Measurements from ENCODE around the gene FAT2.

DNA sequence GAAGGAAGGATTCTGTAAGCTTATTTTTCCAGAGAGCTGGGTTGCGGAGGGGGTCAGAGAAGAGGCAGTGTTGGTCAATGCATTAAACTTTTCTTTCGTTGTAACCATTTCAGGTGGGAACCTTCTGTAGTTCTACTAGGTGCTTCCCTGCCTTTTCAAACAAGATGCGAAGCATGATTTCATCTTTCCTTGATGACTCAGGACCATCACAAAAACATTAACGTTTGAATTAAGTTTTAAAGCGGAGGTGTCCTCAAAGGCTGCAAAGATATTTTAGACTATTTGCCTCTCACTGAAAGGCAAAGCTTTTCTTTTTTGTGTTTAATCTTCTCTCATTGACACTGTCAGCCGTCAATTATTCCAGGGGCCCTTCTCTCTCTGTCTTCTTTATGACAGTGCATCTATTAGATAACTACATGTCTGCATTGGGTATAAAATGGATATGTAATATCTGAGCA lies 26.3 kb upstream of the FAT2 start:
- TF ChIP-seq, protein P1, sequence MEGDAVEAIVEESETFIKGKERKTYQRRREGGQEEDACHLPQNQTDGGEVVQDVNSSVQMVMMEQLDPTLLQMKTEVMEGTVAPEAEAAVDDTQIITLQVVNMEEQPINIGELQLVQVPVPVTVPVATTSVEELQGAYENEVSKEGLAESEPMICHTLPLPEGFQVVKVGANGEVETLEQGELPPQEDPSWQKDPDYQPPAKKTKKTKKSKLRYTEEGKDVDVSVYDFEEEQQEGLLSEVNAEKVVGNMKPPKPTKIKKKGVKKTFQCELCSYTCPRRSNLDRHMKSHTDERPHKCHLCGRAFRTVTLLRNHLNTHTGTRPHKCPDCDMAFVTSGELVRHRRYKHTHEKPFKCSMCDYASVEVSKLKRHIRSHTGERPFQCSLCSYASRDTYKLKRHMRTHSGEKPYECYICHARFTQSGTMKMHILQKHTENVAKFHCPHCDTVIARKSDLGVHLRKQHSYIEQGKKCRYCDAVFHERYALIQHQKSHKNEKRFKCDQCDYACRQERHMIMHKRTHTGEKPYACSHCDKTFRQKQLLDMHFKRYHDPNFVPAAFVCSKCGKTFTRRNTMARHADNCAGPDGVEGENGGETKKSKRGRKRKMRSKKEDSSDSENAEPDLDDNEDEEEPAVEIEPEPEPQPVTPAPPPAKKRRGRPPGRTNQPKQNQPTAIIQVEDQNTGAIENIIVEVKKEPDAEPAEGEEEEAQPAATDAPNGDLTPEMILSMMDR (IDR thresholded peaks at IDR 0.05), result no peak
- TF ChIP-seq RAD21 (conservative IDR thresholded peaks at IDR 0.05 in 1 of 2, IDR thresholded peaks at IDR 0.05 in 1 of 2), result no peak
- TF ChIP-seq BHLHE40 (IDR thresholded peaks at IDR 0.05; ENCODE audit: low read depth, low read length), result no peak
- TF ChIP-seq CHD4 (IDR thresholded peaks at IDR 0.05; ENCODE audit: borderline replicate concordance), result no peak
- no peak for TF ChIP-seq POLR2A (IDR thresholded peaks at IDR 0.05; ENCODE audit: low read length)
- TF ChIP-seq, protein P2, sequence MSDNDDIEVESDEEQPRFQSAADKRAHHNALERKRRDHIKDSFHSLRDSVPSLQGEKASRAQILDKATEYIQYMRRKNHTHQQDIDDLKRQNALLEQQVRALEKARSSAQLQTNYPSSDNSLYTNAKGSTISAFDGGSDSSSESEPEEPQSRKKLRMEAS (IDR thresholded peaks at IDR 0.05), result no peak

All from A549 (cell line).